ENCODE measurements around the gene OSBPL8.

OSBPL8 gene, protein sequence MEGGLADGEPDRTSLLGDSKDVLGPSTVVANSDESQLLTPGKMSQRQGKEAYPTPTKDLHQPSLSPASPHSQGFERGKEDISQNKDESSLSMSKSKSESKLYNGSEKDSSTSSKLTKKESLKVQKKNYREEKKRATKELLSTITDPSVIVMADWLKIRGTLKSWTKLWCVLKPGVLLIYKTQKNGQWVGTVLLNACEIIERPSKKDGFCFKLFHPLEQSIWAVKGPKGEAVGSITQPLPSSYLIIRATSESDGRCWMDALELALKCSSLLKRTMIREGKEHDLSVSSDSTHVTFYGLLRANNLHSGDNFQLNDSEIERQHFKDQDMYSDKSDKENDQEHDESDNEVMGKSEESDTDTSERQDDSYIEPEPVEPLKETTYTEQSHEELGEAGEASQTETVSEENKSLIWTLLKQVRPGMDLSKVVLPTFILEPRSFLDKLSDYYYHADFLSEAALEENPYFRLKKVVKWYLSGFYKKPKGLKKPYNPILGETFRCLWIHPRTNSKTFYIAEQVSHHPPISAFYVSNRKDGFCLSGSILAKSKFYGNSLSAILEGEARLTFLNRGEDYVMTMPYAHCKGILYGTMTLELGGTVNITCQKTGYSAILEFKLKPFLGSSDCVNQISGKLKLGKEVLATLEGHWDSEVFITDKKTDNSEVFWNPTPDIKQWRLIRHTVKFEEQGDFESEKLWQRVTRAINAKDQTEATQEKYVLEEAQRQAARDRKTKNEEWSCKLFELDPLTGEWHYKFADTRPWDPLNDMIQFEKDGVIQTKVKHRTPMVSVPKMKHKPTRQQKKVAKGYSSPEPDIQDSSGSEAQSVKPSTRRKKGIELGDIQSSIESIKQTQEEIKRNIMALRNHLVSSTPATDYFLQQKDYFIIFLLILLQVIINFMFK

DNA sequence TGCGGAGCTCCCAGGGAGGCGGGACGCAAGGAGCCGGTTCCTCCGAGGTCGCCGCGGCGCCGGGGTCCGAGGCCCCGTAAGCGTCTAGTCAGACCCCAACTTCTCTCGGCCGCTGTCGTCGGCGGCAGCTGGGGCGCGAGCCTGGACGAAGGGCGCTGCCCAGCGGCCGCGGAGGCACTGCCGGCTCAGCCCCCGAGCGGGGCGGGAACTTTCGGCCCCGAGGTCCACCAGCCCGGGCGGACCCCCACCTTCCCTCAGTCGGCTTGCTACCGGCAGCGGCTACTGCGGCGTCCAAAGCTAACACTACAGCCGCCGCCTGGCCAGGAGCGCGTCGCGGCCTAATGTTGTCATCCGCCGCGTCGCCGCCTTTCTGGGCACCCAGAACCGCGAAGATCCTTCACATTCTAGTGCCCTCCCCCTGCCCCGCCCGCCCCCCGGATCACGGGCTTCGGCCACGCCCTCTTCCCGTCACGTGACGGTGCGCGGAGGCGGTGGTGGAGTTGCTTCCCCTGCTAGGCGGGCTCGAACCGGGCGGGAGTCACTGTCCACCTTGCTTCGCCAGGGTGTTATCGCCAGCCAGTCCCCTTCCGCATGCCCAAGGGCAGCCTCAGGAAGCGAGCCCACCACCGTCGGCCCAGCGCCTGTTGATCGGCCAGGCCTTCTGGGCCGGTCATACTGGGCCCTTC, at the start of gene OSBPL8:
OSBPL8 (minus strand) TSS at position 372 of the 686 bp plus-strand sequence. CDS start 72,220 bp downstream, outside the sequence.
- Histone ChIP-seq H3K27ac (ENCODE audit: low read depth, low read length) (peak within 1 kb of the TSS; percentile 96), H3K4me1 (ENCODE audit: control insufficient read depth in 5 of 5, insufficient read depth in 5 of 5, low read length in 5 of 5) (peaks cover 0 to 40% (median 30%) of the 10 kb centered on the region in 5 donors), H3K27me3 (ENCODE audit: control insufficient read depth in 5 of 5, insufficient read depth in 4 of 5, low read length in 5 of 5) (no peaks in the 10 kb centered on the region), H3K9me3 (ENCODE audit: control insufficient read depth in 5 of 5, low read length in 5 of 5) (no peaks in the 10 kb centered on the region), H3K36me3 (ENCODE audit: control insufficient read depth in 5 of 5, insufficient read depth in 5 of 5, low read length in 5 of 5) (no peaks in the 10 kb centered on the region), H3K4me3 (ENCODE audit: low read depth in 1 of 5, low read length in 5 of 5) (peak within 1 kb of the TSS; percentile 81 to 100 (median 95)), H3K9ac (ENCODE audit: low read length in 5 of 5) (peak within 1 kb of the TSS; percentile 84 to 98 (median 97))

DNA sequence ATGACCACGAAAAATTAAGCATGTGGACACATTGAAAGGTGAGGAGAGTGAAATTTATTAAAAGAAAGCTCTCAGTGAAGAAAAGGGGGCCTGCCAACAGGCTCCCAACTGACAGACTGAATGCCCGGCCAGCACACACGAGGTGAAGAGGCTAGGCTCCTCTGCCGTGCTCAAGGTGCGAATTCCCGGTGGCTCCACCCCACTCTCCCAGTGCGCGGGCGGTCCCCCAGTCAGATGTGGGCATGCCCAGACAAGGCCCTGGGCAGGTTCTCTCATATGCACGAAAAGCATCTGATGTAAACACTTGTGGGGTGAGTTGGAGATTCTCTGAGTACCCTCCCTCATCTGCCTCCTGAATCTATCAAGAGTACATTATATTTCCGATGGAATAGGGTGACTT, 48.5 kb upstream of the OSBPL8 start:
- Histone ChIP-seq H3K27me3 (ENCODE audit: control insufficient read depth in 5 of 5, insufficient read depth in 4 of 5, low read length in 5 of 5) (no peaks in the 10 kb centered on the region), H3K9ac (ENCODE audit: low read length in 5 of 5) (no peak overlapping the region), H3K4me1 (ENCODE audit: control insufficient read depth in 5 of 5, insufficient read depth in 5 of 5, low read length in 5 of 5) (peaks cover 0 to 5% (median 4%) of the 10 kb centered on the region in 5 donors), H3K27ac (ENCODE audit: low read depth, low read length) (no peak overlapping the region), H3K4me3 (ENCODE audit: low read depth in 1 of 5, low read length in 5 of 5) (no peak overlapping the region), H3K36me3 (ENCODE audit: control insufficient read depth in 5 of 5, insufficient read depth in 5 of 5, low read length in 5 of 5) (no peaks in the 10 kb centered on the region), H3K9me3 (ENCODE audit: control insufficient read depth in 5 of 5, low read length in 5 of 5) (no peaks in the 10 kb centered on the region)

DNA sequence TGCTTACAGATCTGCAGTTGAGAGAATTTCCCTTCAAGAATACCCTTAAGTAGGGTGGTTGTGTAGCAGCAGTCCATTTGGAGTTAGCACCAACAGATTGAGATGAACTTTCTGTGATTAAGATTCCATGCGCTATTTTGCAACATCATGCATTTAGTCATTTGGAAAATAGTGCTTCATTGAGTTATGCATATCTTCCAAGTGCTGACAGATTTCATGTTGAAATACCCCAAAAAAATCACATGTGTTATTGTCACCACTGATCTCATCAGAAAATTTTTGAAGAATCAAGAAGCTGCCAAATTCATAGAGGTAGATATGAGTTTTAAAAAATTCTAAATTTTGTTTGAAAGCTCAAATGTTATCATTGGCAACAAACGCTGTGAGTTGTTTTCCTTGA, 35.5 kb upstream of the OSBPL8 start:
- H3K9ac ChIP-seq (ENCODE audit: low read length in 5 of 5): no peak overlapping the region
- no peaks in the 10 kb centered on the region for H3K27me3 ChIP-seq (ENCODE audit: control insufficient read depth in 5 of 5, insufficient read depth in 4 of 5, low read length in 5 of 5)
- no peaks in the 10 kb centered on the region for H3K9me3 ChIP-seq (ENCODE audit: control insufficient read depth in 5 of 5, low read length in 5 of 5)
- no peaks in the 10 kb centered on the region for H3K36me3 ChIP-seq (ENCODE audit: control insufficient read depth in 5 of 5, insufficient read depth in 5 of 5, low read length in 5 of 5)
- H3K4me3 ChIP-seq (ENCODE audit: low read depth in 1 of 5, low read length in 5 of 5): no peak overlapping the region
- peak overlapping the region; percentile 12 for H3K27ac ChIP-seq (ENCODE audit: low read depth, low read length)
- H3K4me1 ChIP-seq (ENCODE audit: control insufficient read depth in 5 of 5, insufficient read depth in 5 of 5, low read length in 5 of 5): peaks cover 0 to 14% (median 5%) of the 10 kb centered on the region in 5 donors

DNA sequence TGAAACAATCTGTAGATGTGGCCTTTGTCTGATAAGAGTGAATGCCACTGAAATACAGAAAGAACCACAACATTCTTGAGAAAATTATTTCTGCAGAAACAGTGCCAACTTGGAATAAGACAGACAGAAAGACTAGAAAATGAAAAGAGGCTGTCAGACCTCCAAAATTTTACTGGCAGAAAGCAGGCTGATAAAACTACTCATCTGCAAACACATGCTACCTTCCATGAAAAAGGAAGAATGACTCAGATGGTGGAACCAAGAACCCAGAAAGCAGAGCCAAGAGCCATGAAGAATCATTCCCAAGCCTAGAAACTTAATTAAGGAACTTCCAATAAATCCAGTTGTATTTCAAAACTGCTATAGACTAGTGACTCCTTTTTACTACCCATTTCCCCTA, 31.9 kb upstream of the OSBPL8 start:
- Histone ChIP-seq H3K27ac (ENCODE audit: low read depth, low read length) (peak overlapping the region; percentile 89), H3K4me3 (ENCODE audit: low read depth in 1 of 5, low read length in 5 of 5) (no peak overlapping the region), H3K9ac (ENCODE audit: low read length in 5 of 5) (peak overlapping the region in 1 of 5 donors; percentile 56), H3K36me3 (ENCODE audit: control insufficient read depth in 5 of 5, insufficient read depth in 5 of 5, low read length in 5 of 5) (no peaks in the 10 kb centered on the region), H3K4me1 (ENCODE audit: control insufficient read depth in 5 of 5, insufficient read depth in 5 of 5, low read length in 5 of 5) (peaks cover 0 to 29% (median 6%) of the 10 kb centered on the region in 5 donors), H3K27me3 (ENCODE audit: control insufficient read depth in 5 of 5, insufficient read depth in 4 of 5, low read length in 5 of 5) (no peaks in the 10 kb centered on the region), H3K9me3 (ENCODE audit: control insufficient read depth in 5 of 5, low read length in 5 of 5) (no peaks in the 10 kb centered on the region)

DNA sequence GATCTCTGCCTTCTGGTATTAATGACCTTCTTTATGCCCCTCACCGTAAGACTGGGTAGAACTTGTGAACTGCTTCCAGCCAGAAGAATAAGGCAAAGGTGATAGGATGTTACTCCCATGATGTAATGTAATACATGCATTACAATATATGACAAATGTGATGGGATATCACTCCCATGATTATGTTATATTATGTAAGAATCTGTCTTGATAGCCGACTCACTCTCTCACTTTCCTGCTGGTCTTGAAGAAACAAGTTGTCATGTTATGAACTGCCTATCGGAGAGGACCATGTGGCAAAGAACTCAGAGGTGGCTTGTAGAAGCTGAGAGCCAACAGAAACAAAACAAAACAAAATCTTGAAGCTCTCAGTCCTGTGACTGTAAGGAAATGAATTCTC, 30.6 kb upstream of the OSBPL8 start:
- Histone ChIP-seq H3K27ac (ENCODE audit: low read depth, low read length) (peak overlapping the region; percentile 89), H3K27me3 (ENCODE audit: control insufficient read depth in 5 of 5, insufficient read depth in 4 of 5, low read length in 5 of 5) (no peaks in the 10 kb centered on the region), H3K36me3 (ENCODE audit: control insufficient read depth in 5 of 5, insufficient read depth in 5 of 5, low read length in 5 of 5) (no peaks in the 10 kb centered on the region), H3K9me3 (ENCODE audit: control insufficient read depth in 5 of 5, low read length in 5 of 5) (no peaks in the 10 kb centered on the region), H3K4me1 (ENCODE audit: control insufficient read depth in 5 of 5, insufficient read depth in 5 of 5, low read length in 5 of 5) (peaks cover 0 to 29% (median 6%) of the 10 kb centered on the region in 5 donors), H3K4me3 (ENCODE audit: low read depth in 1 of 5, low read length in 5 of 5) (no peak overlapping the region), H3K9ac (ENCODE audit: low read length in 5 of 5) (peak overlapping the region in 1 of 5 donors; percentile 47)

DNA sequence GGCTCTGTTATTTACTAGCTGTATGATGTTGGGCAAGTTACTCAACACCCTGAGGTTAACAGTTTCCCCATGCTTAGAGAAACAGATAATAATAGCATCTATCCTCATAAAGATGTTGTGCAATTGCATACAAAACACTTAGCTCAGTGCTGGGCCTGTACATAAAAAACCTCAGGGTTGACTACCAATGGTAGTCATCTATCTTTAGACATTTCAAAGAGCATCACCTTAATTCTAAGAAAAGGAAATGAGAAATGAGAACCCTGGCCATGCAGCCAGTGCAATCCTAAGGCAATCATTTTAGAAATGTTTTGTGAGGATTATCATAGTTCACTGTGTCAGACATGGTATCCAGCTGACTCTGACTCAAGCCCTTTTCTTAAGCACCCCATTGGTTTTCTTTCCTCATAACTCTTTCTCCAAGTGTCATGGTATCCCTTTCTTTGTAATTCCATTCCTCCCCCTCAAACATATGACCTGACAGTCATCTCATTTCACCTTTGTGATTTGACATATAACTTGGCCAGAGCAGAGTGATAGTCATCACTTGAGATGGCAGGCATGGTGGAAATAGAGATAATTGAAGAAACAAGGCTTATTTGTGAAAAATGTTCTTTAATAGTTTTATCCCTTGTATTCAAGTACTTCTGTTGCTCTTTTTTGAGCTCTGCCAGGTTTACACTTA, 29.5 kb upstream of the OSBPL8 start:
- Histone ChIP-seq H3K27me3 (ENCODE audit: control insufficient read depth in 5 of 5, insufficient read depth in 4 of 5, low read length in 5 of 5) (no peaks in the 10 kb centered on the region), H3K36me3 (ENCODE audit: control insufficient read depth in 5 of 5, insufficient read depth in 5 of 5, low read length in 5 of 5) (no peaks in the 10 kb centered on the region), H3K4me1 (ENCODE audit: control insufficient read depth in 5 of 5, insufficient read depth in 5 of 5, low read length in 5 of 5) (peaks cover 0 to 23% (median 4%) of the 10 kb centered on the region in 5 donors), H3K9me3 (ENCODE audit: control insufficient read depth in 5 of 5, low read length in 5 of 5) (no peaks in the 10 kb centered on the region), H3K9ac (ENCODE audit: low read length in 5 of 5) (peak overlapping the region in 2 of 5 donors; percentile 21 to 70), H3K4me3 (ENCODE audit: low read depth in 1 of 5, low read length in 5 of 5) (no peak overlapping the region), H3K27ac (ENCODE audit: low read depth, low read length) (peak overlapping the region; percentile 89)

DNA sequence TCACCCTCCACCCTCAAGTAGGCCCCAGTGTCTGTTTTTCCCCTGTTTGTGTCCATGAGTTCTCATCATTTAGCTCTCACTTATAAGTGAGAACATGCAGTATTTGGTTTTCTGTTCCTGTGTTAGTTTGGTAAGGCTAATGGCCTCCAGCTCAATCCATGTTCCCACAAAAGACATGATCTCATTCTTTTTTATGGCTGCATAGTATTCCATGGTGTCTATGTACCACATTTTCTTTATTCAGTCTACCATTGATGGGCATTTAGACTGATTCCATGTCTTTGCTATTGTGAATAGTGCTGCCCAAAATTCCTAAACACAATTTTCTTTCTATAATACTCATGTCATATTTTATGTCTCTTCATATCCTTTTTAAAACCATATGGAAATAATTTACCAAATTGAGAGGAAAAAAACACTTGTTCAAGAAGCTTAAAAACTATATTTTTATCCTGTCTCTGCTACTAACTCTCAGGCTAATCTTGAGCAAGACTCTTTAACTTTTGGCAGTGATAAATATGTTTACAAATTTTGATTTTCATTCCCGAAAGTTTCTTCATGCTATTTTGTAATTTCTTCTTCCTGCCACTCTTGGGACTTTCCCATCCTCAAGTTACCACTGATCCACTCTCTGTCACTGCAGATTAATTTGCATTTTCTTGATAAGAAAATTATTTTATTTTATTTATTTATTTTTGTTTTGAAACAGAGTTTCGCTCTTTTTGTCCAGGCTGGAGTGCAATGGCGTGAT, 28.0 kb upstream of the OSBPL8 start:
- Histone ChIP-seq H3K27me3 (ENCODE audit: control insufficient read depth in 5 of 5, insufficient read depth in 4 of 5, low read length in 5 of 5) (no peaks in the 10 kb centered on the region), H3K9ac (ENCODE audit: low read length in 5 of 5) (peak overlapping the region in 2 of 5 donors; percentile 31 to 70), H3K9me3 (ENCODE audit: control insufficient read depth in 5 of 5, low read length in 5 of 5) (no peaks in the 10 kb centered on the region), H3K4me1 (ENCODE audit: control insufficient read depth in 5 of 5, insufficient read depth in 5 of 5, low read length in 5 of 5) (peaks cover 0 to 23% (median 4%) of the 10 kb centered on the region in 5 donors), H3K4me3 (ENCODE audit: low read depth in 1 of 5, low read length in 5 of 5) (no peak overlapping the region), H3K36me3 (ENCODE audit: control insufficient read depth in 5 of 5, insufficient read depth in 5 of 5, low read length in 5 of 5) (no peaks in the 10 kb centered on the region), H3K27ac (ENCODE audit: low read depth, low read length) (peak overlapping the region; percentile 89)

DNA sequence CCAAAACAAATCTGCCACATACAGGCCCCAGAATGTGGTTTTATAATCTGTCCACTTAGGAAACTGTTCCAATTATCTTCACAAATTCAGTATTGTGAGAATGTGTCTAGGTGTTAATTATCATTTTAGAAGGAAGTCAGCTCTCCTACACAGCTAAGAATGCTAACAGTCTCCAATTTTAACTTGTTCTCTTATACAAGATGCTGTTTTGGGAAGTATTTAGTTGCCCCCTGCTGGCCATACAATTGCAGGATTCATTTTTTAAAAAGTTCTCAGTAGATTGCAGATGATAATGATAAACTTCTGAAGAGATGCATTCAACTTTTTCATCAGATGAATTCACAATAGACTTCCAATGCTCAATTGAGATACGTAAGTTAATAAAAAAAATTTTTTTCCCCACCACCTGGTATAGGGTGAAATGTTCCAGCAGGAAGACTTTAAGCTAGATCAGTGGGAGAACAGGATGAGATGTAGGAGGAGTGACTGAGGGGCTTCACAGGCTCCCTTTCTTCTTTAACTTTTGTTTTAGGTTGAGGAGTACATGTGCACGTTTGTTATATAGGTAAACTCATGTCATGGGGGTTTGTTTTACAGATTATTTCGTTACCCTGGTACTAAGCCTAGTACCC, 27.3 kb upstream of the OSBPL8 start:
- Histone ChIP-seq H3K4me3 (ENCODE audit: low read depth in 1 of 5, low read length in 5 of 5) (no peak overlapping the region), H3K9ac (ENCODE audit: low read length in 5 of 5) (peak overlapping the region in 1 of 5 donors; percentile 31), H3K36me3 (ENCODE audit: control insufficient read depth in 5 of 5, insufficient read depth in 5 of 5, low read length in 5 of 5) (no peaks in the 10 kb centered on the region), H3K4me1 (ENCODE audit: control insufficient read depth in 5 of 5, insufficient read depth in 5 of 5, low read length in 5 of 5) (peaks cover 0 to 23% (median 4%) of the 10 kb centered on the region in 5 donors), H3K9me3 (ENCODE audit: control insufficient read depth in 5 of 5, low read length in 5 of 5) (no peaks in the 10 kb centered on the region), H3K27me3 (ENCODE audit: control insufficient read depth in 5 of 5, insufficient read depth in 4 of 5, low read length in 5 of 5) (no peaks in the 10 kb centered on the region), H3K27ac (ENCODE audit: low read depth, low read length) (peak overlapping the region; percentile 87)
